NCI-H1417 (cell line): ENCODE measurements around the gene ADAM8.

ENCODE experiments used
- DNase-seq, 3 experiments: peaks; one replicate each; lab custom pipeline; 2025; lab: John Stamatoyannopoulos, UW

ADAM8 gene

GRCh38 chr10:133308421-133309099 lies 31.9 kb upstream of the ADAM8 start, which contains the start of the genes TUBGCP2 and ZNF511:
Gene TUBGCP2 (minus strand): TSS chr10:133308872. CDS start chr10:133302941, 5,931 bp downstream.
Gene ZNF511 (plus strand): TSS chr10:133308914. CDS start chr10:133308944, 30 bp downstream.
- peak; percentile 70 to 89 (median 88) for DNase-seq

DNA sequence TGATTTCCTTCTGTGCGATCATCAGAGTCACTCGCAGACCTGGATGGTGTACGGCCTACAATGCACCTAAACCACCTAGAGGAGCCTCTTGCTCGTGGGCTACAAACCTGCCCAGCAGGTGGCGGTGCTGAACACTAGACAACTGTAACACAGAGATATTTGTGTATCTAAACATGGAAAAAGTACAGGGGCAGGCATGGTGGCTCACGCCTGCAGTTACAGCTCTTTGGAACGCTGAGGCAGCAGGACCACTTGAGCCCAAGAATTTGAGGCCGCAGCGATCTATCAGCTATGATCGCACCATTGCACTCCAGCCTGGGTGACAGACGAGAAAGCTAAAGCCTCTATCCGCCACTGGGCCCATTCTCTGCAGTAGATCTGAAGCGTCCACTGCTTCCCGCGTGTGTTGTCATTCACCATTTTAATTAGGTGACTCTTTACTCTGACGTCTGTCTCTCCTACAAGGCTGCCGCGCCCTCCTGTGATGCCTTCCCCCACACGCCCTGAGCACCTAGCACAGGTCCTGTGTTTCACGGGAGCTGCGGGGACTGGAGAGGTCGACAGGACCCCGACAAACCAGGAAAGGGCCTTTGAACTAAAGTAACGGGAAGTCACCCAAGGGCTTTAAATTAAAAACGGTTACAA lies 31.2 kb upstream of the ADAM8 start:
- DNase-seq: peak; percentile 46 to 67 (median 51)

DNA sequence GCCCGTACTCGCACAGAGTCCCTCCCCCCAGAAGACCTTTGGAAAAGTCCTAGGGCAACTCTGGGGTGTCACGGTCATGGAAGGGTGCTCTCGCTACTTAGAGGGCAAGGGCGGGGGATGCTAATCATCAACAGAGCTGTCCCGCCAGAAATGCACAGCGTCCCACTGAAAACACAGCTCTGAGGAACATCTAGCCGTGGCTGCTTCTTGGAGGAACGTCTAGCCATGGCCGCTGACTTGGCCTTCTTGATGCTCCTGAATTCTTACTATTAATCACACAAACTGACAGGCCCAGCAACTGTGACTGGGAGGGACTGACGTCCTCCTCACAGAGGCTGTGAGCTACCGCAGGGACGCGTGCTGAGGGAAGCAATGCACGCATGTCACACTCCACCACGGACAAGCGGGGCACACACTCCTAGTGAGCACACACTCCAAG lies 30.3 kb upstream of the ADAM8 start:
- DNase-seq: no peak

GRCh38 chr10:133306097-133306476 lies 29.4 kb upstream of the ADAM8 start:
- DNase-seq: no peak

DNA sequence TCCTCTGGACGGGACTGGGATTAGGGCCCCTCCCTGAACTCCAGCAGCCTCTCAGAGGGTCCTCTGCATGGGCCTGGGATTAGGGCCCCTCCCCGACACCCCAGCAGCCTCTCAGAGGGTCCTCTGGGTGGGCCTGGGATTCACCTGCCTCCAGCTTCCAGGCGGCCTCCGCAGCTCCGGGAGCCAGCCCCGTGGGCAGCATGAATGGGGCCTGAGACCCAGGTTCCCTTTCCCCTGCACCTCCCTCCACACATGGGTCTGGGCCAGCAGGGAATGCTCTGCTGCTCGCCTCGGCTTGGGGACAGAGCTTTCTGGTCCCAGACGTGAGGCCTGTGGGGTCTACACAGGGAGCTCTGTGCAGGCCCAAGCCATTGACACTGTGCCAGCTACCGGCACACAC lies 26.5 kb upstream of the ADAM8 start:
- DNase-seq: no peak

- DNase-seq: no peak
Measured at GRCh38 chr10:133302230-133302629, 25.6 kb upstream of the ADAM8 start.

DNA sequence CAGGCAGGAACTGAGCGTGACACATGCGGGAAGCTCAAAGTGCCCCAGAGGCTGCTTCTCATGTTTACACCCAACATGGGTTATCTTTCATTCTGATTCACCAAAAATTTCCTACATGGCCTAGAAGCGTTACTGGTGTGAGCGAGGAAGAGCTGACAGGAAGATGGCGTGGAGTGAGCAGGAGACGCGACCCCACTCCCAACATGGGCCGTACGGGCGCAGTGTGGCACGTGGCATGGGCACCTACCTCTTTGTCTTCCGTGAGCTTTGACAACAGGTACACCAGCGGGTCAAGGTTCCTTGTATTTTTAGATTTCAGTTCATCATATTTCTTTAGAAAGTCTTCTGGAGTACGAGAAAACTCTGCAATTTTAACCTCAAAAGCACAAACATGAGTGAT lies 23.1 kb upstream of the ADAM8 start:
- no peak for DNase-seq

DNA sequence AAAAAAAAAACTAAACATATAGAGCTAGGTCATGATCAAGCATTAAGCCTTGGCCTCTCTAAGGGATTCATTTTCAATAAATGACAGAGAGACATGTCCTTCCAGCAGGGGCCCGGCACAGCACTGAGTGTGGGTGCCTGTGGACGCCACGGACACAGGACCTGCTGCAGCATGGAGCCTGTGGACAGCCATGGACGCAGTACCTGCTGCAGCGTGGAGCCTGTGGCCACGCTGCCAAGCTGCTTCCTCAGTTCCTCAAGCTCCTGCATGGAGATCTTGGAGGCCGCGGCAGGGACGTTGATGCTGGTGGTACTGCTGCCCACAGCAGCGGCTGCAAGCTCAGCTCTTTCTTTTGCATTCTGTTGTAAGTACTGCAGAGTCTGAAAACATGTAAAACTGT lies 22.6 kb upstream of the ADAM8 start:
- no peak for DNase-seq

- no peak for DNase-seq
Measured at GRCh38 chr10:133298466-133298865, 21.8 kb upstream of the ADAM8 start.

GRCh38 chr10:133297504-133297903 lies 20.8 kb upstream of the ADAM8 start:
- no peak for DNase-seq

GRCh38 chr10:133295426-133296320 lies 19.0 kb upstream of the ADAM8 start:
- no peak for DNase-seq

DNA sequence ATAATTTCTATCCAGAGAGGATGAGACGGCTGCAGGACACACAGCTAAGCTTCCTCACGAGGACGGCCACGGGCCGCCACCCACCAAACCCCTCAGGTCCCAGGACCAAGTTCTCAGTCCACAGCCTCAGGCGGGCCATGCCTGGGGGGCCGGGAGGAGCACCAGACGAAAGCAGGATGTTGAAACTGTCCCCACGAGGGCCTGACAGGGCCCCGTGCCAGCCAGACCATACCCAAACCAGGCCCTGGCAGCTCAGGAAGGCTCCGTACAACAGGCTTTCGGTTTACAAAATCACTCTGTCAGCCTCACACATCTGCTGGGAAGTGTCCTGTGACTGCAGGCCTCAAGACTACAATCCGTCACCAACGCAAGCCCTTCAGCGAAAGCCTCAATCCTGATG lies 17.5 kb upstream of the ADAM8 start:
- DNase-seq: no peak

DNA sequence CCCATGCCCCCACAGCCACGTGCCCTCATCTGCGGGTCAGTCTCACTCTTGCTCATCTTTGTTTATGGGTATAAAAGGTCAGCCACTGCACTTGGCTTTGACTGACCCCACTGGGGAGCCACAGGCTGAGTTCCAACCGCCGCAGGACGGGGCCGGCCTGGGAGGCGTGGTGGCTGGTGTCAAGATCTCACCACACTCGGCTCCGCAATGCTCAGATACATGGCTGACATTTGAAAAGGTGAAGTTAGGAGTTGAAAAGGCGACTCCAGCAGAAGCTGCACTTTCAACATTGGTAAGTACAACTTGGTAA lies 17.1 kb upstream of the ADAM8 start:
- no peak for DNase-seq

DNA sequence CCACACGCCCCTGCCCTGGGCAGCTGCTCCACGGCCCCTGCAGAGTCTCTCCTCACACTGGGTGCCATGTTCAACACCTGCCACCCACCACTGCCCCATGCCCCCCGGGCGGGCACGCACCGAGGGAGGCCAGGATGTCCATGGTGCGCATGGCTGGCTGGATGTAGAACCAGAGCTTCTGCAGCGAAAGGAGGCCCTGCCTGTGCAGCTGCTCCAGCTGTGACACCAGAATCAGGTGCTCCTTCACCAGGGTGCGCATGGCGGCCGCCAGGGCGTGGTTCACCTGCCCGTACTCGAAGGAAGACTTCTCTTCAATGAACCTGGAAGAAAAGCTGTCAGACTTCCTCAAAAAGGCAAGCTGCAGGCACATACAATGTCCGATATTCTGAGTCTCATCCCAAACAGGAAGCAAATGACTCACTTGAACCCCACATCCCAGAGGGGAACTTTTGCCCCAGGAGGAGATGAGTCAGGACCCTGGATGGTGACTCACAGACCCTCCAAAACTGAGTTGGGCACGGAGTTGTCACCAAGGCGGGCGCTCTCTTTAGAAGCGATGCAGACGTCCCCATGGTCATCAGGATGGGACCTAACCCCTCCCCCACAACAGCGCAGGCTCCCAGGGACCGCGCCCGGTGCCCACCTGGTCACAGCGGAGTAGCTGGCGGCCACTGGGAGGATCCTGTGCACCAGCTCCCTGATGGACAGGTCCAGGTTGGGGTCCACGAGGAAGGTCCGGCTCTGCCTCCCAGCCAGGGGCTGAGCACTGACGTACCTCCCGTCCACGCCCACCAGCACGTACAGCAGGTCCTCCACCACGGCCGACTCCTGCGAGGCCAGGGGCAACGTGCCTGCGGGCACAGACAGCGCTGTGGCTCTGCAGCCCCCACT lies 16.5 kb upstream of the ADAM8 start:
- no peak for DNase-seq

DNA sequence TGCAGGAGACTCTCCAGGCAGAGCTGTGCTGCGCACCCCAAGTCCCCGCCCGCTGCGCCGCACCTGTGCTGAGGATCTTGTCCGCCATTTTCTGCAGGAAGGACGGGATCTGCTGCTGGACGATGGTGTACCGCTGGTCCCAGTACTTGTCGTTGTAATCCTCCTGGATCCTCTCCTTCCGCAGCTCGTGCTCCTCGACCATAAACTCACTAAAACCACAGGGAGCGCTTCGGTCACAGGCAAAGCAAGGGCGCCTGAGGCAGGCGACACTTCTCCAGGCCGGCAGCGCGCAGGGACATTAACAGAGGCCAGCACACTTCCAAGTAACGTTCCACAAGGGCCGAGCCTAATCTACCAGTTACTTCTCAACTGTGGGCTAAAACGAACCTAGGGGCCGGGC lies 13.1 kb upstream of the ADAM8 start:
- no peak for DNase-seq

DNA sequence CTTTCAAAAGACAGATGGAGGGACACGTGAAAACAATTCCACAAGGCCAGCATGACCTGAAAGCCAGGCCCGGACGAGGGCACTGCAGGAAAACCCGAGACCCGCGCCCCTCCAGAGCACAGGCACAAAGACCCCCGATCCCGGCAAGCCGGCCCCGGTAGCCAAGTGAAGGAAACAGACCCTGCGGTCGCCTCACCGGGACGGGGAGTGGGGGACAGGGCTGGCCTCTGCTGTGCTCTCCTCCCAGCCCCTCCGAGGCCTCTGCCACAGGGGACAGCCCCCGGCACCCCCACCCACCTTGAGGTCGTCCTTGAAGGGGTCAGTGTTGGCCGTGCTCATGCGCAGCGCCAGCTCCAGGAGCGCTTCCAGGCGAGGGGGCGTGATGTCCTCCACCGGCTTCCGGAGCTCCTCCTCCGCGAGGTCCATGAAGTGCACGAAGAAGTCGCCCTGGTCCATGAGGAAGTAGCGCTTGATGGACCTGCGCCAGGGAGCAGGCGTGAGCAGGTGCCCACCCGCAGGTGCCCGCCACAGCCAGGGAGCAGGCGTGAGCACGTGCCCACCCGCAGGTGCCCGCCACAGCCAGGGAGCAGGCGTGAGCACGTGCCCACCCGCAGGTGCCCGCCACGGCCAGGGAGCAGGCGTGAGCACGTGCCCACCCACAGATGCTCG lies 11.3 kb upstream of the ADAM8 start:
- no peak for DNase-seq

DNA sequence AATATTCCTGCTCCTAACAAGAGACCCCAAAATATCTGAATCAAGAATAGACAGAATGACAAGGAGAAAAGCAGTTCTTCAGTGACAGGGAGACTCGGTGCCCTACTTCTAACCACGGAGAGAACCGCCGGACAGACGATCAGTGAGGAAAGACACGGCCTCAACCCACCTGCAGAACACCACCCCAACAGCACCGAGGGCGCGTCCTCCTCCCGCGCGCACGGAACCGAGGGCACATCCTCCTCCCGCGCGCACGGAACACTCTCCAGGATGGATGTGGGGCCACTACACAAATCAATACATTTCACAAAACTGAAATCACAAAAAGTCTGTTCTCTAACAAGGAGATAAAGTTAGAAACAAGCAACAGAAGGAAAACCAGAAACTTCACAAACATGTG lies 9.7 kb upstream of the ADAM8 start:
- no peak for DNase-seq

GRCh38 chr10:133285217-133285616 lies 8.5 kb upstream of the ADAM8 start:
- no peak for DNase-seq

DNA sequence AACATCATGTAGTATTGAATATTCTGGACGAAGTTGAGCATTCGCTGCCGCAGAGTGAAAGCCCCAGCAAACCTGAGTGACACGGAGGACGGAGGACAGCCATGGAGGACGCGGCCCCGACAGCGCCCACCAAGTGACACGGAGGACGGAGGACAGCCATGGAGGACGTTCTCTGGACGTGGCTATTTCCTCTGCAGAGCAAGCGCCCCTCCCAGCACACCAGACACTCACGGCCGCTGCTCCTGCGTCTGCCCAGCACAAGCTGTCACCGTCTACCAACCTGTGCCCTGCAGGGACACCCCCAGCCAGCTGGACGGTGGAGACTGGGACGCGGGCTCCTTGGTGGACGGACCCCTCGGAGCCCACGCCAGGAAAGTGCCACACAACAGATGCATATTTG lies 7.3 kb upstream of the ADAM8 start:
- DNase-seq: no peak

DNA sequence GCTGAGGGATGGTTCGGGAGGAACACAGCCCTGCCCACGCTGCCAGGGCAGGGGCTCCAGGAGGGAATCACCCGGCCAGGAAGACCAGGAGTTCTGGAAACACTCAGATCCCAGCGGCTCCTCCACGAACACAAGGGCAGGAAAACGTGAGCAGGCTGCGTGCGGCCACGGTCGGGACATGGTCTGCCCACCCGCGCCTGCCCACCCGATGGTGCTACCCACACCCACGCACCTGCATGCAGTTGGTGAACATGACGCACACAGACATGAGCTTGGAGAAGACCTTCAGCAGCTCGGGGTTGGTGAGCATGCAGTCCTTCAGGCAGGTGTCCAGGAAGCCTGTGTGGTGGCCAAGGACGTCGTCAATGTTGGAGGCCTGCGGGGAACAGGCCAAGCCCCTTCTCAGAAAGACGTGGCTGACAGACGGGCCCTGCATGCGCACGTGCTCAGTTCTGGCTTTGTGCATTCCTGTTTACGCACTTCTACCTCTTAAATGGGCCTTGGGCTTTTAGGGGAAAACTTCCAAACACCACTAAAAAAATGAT lies 6.2 kb upstream of the ADAM8 start:
- no peak for DNase-seq
